Natural killer cell treated with Interleukin-12 subunit alpha and Interleukin-12 subunit beta and Interleukin-15 and Interleukin-18, amount 100 ng/mL, for 72 hours (primary cell): ENCODE measurements around the gene SLC2A9. TPM values are rescaled to one million over a fixed set of nuclear protein-coding genes. Genes with fewer than 3 reads are reported as not detected.

Source experiments
- ATAC-seq, 2 donors: fragments of 150-1000 bp; cut with Tn5 transposase in 1 of 2; sonication (Bioruptor Pico), chemical (Tn5 transposase) in 1 of 2; 2 replicates each; pipeline ENCODE4 v1.10.0; 2021
- DNase-seq: peaks from one replicate; pipeline ENCODE4 v3.0.0; 2022; ENCODE audit warnings: low spot score
- H3K27ac Mint-ChIP-seq, 2 donors: 1 replicate in 1 of 2; 2 replicates in 1 of 2; pipeline ENCODE4 v1.8.0; 2022; ENCODE audit warnings: mixed read lengths in 2 of 2, mild to moderate bottlenecking in 1 of 2, moderate library complexity in 1 of 2
- H3K27me3 Mint-ChIP-seq, 2 donors: 1 replicate in 1 of 2; 2 replicates in 1 of 2; pipeline ENCODE4 v1.8.0; 2022; ENCODE audit warnings: mixed read lengths in 2 of 2
- H3K36me3 Mint-ChIP-seq: one replicate; pipeline ENCODE4 v1.8.0; 2022; ENCODE audit warnings: mixed read lengths
- H3K4me1 Mint-ChIP-seq, 2 donors: 1 replicate in 1 of 2; 2 replicates in 1 of 2; pipeline ENCODE4 v1.8.0; 2022; ENCODE audit warnings: low read depth in 2 of 2, mixed read lengths in 2 of 2, mild to moderate bottlenecking in 1 of 2
- H3K4me3 Mint-ChIP-seq: one replicate; pipeline ENCODE4 v1.8.0; 2022; ENCODE audit warnings: mixed read lengths
- H3K9me3 Mint-ChIP-seq: 2 replicates; pipeline ENCODE4 v1.8.0; 2022; ENCODE audit warnings: mixed read lengths
- total RNA-seq, 2 donors: library from RNA; stranded (reverse); gene quantifications; one replicate each; pipeline ENCODE4 v1.2.3, GENCODE V29; 2022

The SLC2A9 gene
- total RNA-seq, 2 donors from 2014 or later, result 1.8 to 3.3 TPM

- ATAC-seq (no peak), DNase-seq (no peak)
- Mint-ChIP-seq H3K4me1 (peaks cover 5 to 9% of the 10 kb centered on the region in 2 donors), H3K27me3 (peaks cover 0 to 3% of the 10 kb centered on the region in 2 donors), H3K4me3 (no peak overlapping the region), H3K36me3 (no peaks in the 10 kb centered on the region), H3K9me3 (no peaks in the 10 kb centered on the region), H3K27ac (no peak overlapping the region)
Observed at GRCh38 chr4:10021653-10022023, 341 bp upstream of the SLC2A9 start.

GRCh38 chr4:10020106-10020505 is 1.2 kb downstream of the SLC2A9 start:
- H3K27me3 Mint-ChIP-seq, result peaks cover 0 to 3% of the 10 kb centered on the region in 2 donors
- H3K9me3 Mint-ChIP-seq, result no peaks in the 10 kb centered on the region
- H3K36me3 Mint-ChIP-seq, result no peaks in the 10 kb centered on the region
- DNase-seq (no peak), ATAC-seq (no peak)
- H3K27ac Mint-ChIP-seq, result peak overlapping the region in 1 of 2 donors; percentile 78
- H3K4me3 Mint-ChIP-seq, result peak overlapping the region; percentile 10
- peaks cover 8 to 9% of the 10 kb centered on the region in 2 donors for H3K4me1 Mint-ChIP-seq

DNA sequence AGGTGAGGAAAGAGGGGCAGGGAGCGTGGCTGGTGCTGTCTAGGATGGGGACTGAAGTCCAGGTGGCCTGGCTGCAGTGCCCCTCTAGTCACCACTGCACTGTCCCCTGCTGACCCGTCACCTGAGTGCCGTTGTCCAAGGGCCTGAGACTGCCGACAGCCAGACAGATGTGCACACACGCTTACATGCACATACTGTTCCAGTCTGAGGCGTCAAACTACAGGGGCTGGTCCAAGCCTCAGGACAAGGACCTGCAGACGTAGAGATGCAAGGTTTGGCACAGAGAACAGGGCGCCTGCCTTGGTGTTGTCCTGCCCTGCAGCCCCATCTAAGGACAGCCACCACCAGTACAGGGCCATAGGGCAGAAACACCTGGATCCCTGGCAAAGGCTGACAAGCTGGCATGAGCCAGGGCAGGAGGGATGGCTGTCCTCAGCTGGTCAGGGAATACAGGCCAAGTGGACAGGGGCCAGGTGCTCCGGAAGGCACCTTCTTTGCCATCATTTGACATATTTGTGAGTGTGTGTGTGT is 1.7 kb downstream of the SLC2A9 start:
- peak overlapping the region; percentile 78 to 85 for H3K27ac Mint-ChIP-seq
- peaks cover 9% of the 10 kb centered on the region in 2 donors for H3K4me1 Mint-ChIP-seq
- no peak for DNase-seq
- H3K9me3 Mint-ChIP-seq, result no peaks in the 10 kb centered on the region
- peak overlapping the region; percentile 89 for H3K4me3 Mint-ChIP-seq
- ATAC-seq, result no peak
- no peaks in the 10 kb centered on the region for H3K36me3 Mint-ChIP-seq
- H3K27me3 Mint-ChIP-seq, result peaks cover 0 to 3% of the 10 kb centered on the region in 2 donors

DNA sequence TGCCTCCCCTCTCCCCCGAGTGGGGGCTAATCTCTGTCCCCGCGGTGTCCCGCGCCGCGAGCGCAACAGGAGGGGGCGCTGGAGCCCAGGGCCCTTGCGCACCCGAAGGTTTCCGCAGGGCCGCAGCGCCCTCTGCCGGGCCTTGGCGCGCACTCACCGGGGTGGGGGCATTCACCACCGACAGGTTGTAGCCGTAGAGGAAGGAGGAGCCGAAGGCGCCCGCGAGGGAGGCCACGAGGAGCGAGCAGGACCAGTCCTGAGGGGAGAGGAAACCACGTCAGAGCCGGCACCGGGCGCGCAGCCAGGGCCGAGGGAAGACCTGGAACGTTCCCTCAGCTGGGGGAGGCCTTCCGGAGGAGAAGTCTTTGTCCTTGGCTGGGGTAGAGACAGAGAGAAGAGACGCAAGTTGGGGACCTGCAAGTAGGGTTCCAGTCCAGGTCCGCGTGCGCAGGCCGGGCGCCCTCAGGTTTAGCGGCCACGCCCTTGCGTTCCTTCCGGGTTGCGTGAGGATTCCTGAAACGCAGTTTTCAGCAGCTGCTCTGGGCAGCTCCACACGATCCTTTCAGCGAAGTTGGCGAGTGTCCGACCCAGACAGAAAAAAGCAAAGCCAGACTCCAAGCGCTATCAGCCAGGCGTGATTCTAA is 2.4 kb downstream of the SLC2A9 start:
- peak; percentile 94 for DNase-seq
- Mint-ChIP-seq H3K27me3 (no peaks in the 10 kb centered on the region), H3K4me3 (peak overlapping the region; percentile 89), H3K36me3 (no peaks in the 10 kb centered on the region), H3K9me3 (no peaks in the 10 kb centered on the region), H3K4me1 (peaks cover 9% of the 10 kb centered on the region in 2 donors), H3K27ac (peak overlapping the region; percentile 78 to 85)
- ATAC-seq, result peak; percentile 98 to 100

GRCh38 chr4:10017037-10017893 is 4.0 kb downstream of the SLC2A9 start:
- no peaks in the 10 kb centered on the region for H3K27me3 Mint-ChIP-seq
- H3K9me3 Mint-ChIP-seq, result no peaks in the 10 kb centered on the region
- no peak overlapping the region for H3K4me3 Mint-ChIP-seq
- H3K4me1 Mint-ChIP-seq, result peaks cover 9% of the 10 kb centered on the region in 2 donors
- DNase-seq (no peak), ATAC-seq (no peak)
- H3K27ac Mint-ChIP-seq, result no peak overlapping the region
- no peaks in the 10 kb centered on the region for H3K36me3 Mint-ChIP-seq

- no peak overlapping the region for H3K4me3 Mint-ChIP-seq
- H3K36me3 Mint-ChIP-seq, result no peaks in the 10 kb centered on the region
- no peak for DNase-seq
- H3K27me3 Mint-ChIP-seq, result no peaks in the 10 kb centered on the region
- no peak overlapping the region for H3K27ac Mint-ChIP-seq
- peaks cover 9% of the 10 kb centered on the region in 2 donors for H3K4me1 Mint-ChIP-seq
- ATAC-seq, result no peak
- H3K9me3 Mint-ChIP-seq, result no peaks in the 10 kb centered on the region
Observed at GRCh38 chr4:10016169-10016568, 5.1 kb downstream of the SLC2A9 start.

DNA sequence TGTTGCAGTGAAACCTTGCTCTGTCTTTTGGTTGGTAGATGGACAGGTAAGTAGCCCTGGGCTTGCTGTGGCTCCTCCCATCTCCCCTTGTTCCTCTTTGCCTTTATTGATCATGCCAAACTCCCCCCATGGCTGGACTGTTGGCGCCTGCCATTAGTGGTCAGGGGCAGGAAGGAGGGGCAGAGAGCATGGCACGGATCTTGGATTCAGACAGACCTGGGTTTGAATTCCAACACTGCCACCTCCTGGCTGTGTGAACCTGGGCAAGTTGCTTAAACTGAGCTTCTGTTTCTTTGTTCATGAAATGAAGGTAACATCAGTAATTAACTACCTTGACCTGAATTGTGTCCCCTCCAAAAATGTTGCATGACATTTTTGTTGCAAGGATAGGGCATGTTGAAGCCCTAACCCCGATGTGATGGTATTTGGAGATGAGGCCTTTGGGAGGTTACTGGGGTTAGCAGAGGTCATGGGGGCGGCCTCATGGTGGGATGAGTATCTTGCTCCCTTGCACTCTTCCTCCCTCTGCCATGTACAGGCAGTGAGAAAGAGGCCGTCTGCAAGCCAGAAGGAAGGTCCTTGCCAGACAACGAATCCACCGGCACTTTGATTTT is 6.0 kb downstream of the SLC2A9 start:
- peaks cover 9% of the 10 kb centered on the region in 2 donors for H3K4me1 Mint-ChIP-seq
- no peaks in the 10 kb centered on the region for H3K27me3 Mint-ChIP-seq
- H3K4me3 Mint-ChIP-seq, result no peak overlapping the region
- H3K9me3 Mint-ChIP-seq, result no peaks in the 10 kb centered on the region
- ATAC-seq (no peak), DNase-seq (no peak)
- H3K36me3 Mint-ChIP-seq, result no peaks in the 10 kb centered on the region
- no peak overlapping the region for H3K27ac Mint-ChIP-seq

GRCh38 chr4:10013722-10014121 is 7.6 kb downstream of the SLC2A9 start:
- no peaks in the 10 kb centered on the region for H3K27me3 Mint-ChIP-seq
- ATAC-seq (no peak), DNase-seq (no peak)
- no peaks in the 10 kb centered on the region for H3K36me3 Mint-ChIP-seq
- no peak overlapping the region for H3K27ac Mint-ChIP-seq
- no peak overlapping the region for H3K4me3 Mint-ChIP-seq
- no peaks in the 10 kb centered on the region for H3K9me3 Mint-ChIP-seq
- peaks cover 2 to 3% of the 10 kb centered on the region in 2 donors for H3K4me1 Mint-ChIP-seq

DNA sequence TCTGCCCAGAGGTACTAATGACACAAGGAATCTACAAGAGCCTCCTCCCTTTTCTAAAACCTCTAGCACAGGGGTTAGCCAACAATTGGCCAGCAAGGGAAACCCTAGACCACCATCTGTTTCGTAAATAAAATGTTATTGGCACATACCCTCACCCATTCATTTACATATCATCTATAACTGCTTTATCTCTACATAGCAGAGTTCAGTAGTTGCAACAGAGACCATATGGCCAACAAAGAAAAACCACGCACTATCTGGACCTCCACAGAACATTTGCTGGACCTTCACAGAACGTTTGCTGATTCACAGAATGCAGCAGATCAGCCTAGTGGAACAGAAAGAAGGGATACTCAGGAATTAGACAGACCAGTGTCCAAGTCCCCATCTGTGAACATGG is 9.4 kb downstream of the SLC2A9 start:
- Mint-ChIP-seq H3K36me3 (no peaks in the 10 kb centered on the region), H3K27ac (no peak overlapping the region), H3K4me1 (peaks cover 3 to 6% of the 10 kb centered on the region in 2 donors), H3K27me3 (no peaks in the 10 kb centered on the region), H3K9me3 (no peaks in the 10 kb centered on the region), H3K4me3 (no peak overlapping the region)
- DNase-seq, result no peak
- ATAC-seq, result no peak

DNA sequence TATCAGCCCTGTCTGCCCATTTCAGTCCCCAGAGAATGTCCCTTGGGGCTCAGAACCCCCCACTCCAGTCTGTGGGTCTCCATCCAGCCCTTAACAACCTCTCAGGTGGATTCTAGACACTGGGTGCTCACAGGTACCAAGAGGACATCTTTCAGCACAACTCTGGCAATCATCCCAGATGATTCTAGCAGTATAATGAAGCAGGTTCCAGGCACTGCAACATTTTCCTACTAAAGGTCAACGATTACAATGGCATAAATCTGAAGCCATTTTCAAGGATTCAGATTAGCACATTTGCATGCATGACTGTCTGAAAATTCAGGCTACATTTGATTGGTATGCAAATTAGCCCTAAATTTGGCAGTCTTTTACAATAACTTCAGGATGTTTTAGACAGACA is 10.0 kb downstream of the SLC2A9 start:
- ATAC-seq, result no peak
- no peaks in the 10 kb centered on the region for H3K9me3 Mint-ChIP-seq
- H3K27me3 Mint-ChIP-seq, result no peaks in the 10 kb centered on the region
- no peak overlapping the region for H3K4me3 Mint-ChIP-seq
- H3K36me3 Mint-ChIP-seq, result no peaks in the 10 kb centered on the region
- DNase-seq, result no peak
- no peak overlapping the region for H3K27ac Mint-ChIP-seq
- peaks cover 9 to 12% of the 10 kb centered on the region in 2 donors for H3K4me1 Mint-ChIP-seq

DNA sequence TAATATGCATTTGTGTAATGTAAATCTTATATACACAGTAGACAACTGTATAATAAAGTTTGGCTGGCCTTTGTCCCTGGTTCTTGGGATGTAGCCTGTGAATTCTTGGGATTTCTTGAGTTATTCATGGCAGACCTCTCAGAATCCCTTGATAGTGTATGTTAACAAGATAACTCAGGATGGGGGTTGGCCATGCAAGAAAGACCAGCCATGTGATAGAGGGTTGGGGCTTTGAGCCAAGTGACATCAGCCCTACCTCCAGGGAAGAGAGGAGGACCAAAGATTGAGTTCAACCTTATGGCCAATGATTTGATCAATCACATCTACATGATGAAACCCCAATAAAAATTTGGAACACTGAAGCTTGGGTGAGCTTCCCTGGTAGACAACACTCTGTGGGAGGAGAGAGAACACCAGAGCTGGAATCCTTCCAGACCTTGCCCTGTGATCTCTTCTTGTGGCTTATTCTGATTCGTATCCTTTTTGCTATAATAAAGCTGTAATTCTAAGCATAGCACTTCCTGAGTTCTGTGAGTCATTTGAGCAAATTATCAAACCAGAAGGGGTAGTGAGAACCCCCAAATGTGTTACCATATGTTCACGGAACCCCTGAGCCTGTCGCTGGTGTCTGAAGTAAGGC is 11.3 kb downstream of the SLC2A9 start:
- H3K27me3 Mint-ChIP-seq, result no peaks in the 10 kb centered on the region
- H3K27ac Mint-ChIP-seq, result no peak overlapping the region
- no peak overlapping the region for H3K4me3 Mint-ChIP-seq
- no peaks in the 10 kb centered on the region for H3K9me3 Mint-ChIP-seq
- H3K4me1 Mint-ChIP-seq, result peaks cover 22% of the 10 kb centered on the region in 2 donors
- H3K36me3 Mint-ChIP-seq, result no peaks in the 10 kb centered on the region
- ATAC-seq (no peak), DNase-seq (no peak)

DNA sequence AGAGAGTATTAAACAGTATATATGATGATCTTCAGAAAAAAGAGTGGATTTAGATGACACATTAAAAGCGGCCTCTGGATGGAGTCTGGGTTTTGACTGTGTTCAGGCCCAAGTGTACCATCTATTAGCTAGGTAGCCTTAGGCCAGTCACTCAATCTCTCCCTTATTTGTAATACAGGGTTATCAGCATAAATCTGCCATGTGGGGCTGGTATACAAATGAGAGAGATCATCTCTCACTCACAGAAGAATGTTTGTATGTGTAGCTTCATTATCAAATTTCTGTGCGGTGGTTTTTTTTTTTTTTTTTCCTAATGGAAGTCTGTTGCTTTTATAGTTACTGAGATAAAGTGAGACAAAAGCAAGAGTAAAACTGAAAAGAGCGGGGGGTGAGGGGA is 12.7 kb downstream of the SLC2A9 start:
- DNase-seq (no peak), ATAC-seq (no peak)
- no peaks in the 10 kb centered on the region for H3K36me3 Mint-ChIP-seq
- no peak overlapping the region for H3K4me3 Mint-ChIP-seq
- peaks cover 33% of the 10 kb centered on the region in 2 donors for H3K4me1 Mint-ChIP-seq
- H3K9me3 Mint-ChIP-seq, result no peaks in the 10 kb centered on the region
- H3K27me3 Mint-ChIP-seq, result no peaks in the 10 kb centered on the region
- H3K27ac Mint-ChIP-seq, result peak overlapping the region in 1 of 2 donors; percentile 52

DNA sequence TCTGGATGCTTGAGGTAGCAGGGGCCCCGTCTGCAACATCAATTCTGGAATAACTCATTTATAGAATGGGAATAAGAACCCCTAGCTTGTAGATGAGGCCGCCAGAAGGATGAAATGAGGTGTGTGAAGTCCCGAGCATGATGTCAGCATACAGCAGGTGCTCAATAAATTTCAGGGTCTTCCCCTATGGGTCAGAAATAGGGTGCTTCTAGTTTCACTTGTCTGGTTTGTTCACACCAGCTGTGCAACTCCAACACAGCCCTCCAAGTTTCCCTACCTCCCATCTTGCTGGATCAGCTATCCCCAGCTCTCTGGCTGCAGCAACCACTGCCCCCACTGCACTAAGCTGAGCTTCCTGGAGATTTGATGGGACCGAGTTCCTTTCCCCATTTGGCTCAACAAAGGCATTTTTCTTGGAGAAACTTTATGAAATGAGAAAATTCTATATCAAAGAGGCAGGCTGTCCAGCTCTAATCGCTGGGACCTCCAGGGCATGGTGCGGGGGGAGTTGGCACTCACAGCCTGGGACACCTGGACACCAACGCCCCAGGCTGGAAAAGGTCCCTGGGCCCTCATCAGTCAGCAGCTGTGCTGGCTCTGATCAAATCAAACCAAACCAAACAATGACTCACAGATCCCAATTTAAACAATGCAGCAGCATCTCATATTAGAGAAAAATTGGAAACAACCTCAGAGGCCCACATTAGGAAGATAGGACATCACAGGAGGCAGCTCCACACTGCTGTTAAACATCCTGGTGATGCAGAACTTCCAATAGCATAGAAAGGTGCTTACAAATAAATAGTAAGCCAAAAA is 13.3 kb downstream of the SLC2A9 start:
- DNase-seq (no peak), ATAC-seq (no peak)
- H3K4me3 Mint-ChIP-seq, result no peak overlapping the region
- no peaks in the 10 kb centered on the region for H3K9me3 Mint-ChIP-seq
- no peaks in the 10 kb centered on the region for H3K36me3 Mint-ChIP-seq
- no peaks in the 10 kb centered on the region for H3K27me3 Mint-ChIP-seq
- H3K4me1 Mint-ChIP-seq, result peaks cover 34 to 35% of the 10 kb centered on the region in 2 donors
- H3K27ac Mint-ChIP-seq, result no peak overlapping the region
